Liver (tissue), 3 donors: Measurements from ENCODE around the gene HSD3B7.

Experiments
- EGR1 ChIP-seq, 2 donors: IDR thresholded peaks; 2 replicates each; pipeline ENCODE4 v1.6.1; 2016 to 2018; ENCODE audit warnings: antibody characterized with exemption in 2 of 2, low read depth in 2 of 2
- GABPA ChIP-seq, 2 donors: IDR thresholded peaks in 1 of 2; conservative IDR thresholded peaks in 1 of 2; 2 replicates each; pipeline ENCODE4 v1.6.1; 2016; ENCODE audit warnings: antibody characterized with exemption in 2 of 2, mild to moderate bottlenecking in 1 of 2, moderate library complexity in 1 of 2
- RAD21 ChIP-seq, 2 donors: IDR thresholded peaks; 2 replicates each; pipeline ENCODE4 v1.6.1; 2016; ENCODE audit warnings: antibody characterized with exemption in 2 of 2, mild to moderate bottlenecking in 2 of 2
- RXRA ChIP-seq, 2 donors: IDR thresholded peaks; 2 replicates each; pipeline ENCODE4 v1.6.1; 2017 to 2018; ENCODE audit warnings: antibody characterized with exemption in 2 of 2, mild to moderate bottlenecking in 1 of 2
- TAF1 ChIP-seq: conservative IDR thresholded peaks from 2 replicates; pipeline ENCODE4 v1.6.1; 2016; ENCODE audit warnings: antibody characterized with exemption, mild to moderate bottlenecking
- TF ChIP-seq, protein P1 (sequence below): IDR thresholded peaks from 2 replicates; pipeline ENCODE4 v1.6.1; 2016; ENCODE audit warnings: antibody characterized with exemption
- TF ChIP-seq, protein P2 (sequence below): fragments of 150-350 bp; IDR thresholded peaks from 2 replicates; pipeline ENCODE4 v1.5.1; 2017; ENCODE audit warnings: improper control_type of control experiment, low read depth, low read length; ENCODE audit not compliant: missing input control
- TF ChIP-seq, protein P3 (sequence below): IDR thresholded peaks from 2 replicates; pipeline ENCODE4 v1.6.1; 2016; ENCODE audit warnings: antibody characterized with exemption, mild to moderate bottlenecking
- TF ChIP-seq, protein P4 (sequence below): IDR thresholded peaks from 2 replicates; pipeline ENCODE4 v1.6.1; 2016; ENCODE audit warnings: antibody characterized with exemption
- donor health status: healthy.
- donor health status: healthy.

DNA sequence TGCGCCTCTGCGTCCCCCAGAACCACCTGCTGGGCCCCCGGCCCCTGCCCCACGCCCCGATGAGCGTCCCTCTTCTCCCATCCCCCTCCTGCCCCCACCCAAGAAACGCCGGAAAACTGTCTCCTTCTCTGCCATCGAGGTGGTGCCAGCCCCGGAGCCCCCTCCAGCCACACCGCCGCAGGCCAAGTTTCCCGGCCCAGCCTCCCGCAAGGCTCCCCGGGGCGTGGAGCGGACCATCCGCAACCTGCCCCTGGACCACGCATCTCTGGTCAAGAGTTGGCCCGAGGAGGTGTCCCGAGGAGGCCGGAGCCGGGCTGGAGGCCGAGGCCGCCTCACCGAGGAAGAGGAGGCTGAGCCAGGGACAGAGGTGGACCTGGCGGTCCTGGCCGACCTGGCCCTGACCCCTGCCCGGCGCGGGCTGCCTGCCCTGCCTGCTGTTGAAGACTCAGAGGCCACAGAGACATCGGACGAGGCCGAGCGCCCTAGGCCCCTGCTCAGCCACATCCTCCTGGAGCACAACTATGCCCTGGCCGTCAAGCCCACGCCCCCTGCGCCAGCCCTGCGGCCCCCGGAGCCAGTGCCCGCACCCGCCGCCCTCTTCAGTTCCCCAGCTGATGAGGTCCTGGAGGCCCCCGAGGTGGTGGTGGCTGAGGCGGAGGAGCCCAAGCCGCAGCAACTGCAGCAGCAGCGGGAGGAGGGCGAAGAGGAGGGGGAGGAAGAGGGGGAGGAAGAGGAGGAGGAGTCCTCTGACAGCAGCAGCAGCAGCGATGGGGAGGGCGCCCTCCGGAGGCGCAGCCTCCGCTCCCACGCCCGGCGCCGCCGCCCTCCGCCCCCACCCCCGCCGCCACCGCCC is 5.6 kb upstream of the HSD3B7 start:
- TF ChIP-seq TAF1 (no peak), RXRA (IDR thresholded peaks at IDR 0.05) (no peak), RAD21 (IDR thresholded peaks at IDR 0.05) (no peak), GABPA (IDR thresholded peaks at IDR 0.05 in 1 of 2, conservative IDR thresholded peaks at IDR 0.05 in 1 of 2) (no peak), EGR1 (IDR thresholded peaks at IDR 0.05; ENCODE audit: low read depth in 2 of 2) (no peak)
- TF ChIP-seq, protein P1, sequence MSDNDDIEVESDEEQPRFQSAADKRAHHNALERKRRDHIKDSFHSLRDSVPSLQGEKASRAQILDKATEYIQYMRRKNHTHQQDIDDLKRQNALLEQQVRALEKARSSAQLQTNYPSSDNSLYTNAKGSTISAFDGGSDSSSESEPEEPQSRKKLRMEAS: no peak
- TF ChIP-seq, protein P2, sequence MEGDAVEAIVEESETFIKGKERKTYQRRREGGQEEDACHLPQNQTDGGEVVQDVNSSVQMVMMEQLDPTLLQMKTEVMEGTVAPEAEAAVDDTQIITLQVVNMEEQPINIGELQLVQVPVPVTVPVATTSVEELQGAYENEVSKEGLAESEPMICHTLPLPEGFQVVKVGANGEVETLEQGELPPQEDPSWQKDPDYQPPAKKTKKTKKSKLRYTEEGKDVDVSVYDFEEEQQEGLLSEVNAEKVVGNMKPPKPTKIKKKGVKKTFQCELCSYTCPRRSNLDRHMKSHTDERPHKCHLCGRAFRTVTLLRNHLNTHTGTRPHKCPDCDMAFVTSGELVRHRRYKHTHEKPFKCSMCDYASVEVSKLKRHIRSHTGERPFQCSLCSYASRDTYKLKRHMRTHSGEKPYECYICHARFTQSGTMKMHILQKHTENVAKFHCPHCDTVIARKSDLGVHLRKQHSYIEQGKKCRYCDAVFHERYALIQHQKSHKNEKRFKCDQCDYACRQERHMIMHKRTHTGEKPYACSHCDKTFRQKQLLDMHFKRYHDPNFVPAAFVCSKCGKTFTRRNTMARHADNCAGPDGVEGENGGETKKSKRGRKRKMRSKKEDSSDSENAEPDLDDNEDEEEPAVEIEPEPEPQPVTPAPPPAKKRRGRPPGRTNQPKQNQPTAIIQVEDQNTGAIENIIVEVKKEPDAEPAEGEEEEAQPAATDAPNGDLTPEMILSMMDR: no peak
- TF ChIP-seq, protein P3, sequence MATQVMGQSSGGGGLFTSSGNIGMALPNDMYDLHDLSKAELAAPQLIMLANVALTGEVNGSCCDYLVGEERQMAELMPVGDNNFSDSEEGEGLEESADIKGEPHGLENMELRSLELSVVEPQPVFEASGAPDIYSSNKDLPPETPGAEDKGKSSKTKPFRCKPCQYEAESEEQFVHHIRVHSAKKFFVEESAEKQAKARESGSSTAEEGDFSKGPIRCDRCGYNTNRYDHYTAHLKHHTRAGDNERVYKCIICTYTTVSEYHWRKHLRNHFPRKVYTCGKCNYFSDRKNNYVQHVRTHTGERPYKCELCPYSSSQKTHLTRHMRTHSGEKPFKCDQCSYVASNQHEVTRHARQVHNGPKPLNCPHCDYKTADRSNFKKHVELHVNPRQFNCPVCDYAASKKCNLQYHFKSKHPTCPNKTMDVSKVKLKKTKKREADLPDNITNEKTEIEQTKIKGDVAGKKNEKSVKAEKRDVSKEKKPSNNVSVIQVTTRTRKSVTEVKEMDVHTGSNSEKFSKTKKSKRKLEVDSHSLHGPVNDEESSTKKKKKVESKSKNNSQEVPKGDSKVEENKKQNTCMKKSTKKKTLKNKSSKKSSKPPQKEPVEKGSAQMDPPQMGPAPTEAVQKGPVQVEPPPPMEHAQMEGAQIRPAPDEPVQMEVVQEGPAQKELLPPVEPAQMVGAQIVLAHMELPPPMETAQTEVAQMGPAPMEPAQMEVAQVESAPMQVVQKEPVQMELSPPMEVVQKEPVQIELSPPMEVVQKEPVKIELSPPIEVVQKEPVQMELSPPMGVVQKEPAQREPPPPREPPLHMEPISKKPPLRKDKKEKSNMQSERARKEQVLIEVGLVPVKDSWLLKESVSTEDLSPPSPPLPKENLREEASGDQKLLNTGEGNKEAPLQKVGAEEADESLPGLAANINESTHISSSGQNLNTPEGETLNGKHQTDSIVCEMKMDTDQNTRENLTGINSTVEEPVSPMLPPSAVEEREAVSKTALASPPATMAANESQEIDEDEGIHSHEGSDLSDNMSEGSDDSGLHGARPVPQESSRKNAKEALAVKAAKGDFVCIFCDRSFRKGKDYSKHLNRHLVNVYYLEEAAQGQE: no peak
- TF ChIP-seq, protein P4, sequence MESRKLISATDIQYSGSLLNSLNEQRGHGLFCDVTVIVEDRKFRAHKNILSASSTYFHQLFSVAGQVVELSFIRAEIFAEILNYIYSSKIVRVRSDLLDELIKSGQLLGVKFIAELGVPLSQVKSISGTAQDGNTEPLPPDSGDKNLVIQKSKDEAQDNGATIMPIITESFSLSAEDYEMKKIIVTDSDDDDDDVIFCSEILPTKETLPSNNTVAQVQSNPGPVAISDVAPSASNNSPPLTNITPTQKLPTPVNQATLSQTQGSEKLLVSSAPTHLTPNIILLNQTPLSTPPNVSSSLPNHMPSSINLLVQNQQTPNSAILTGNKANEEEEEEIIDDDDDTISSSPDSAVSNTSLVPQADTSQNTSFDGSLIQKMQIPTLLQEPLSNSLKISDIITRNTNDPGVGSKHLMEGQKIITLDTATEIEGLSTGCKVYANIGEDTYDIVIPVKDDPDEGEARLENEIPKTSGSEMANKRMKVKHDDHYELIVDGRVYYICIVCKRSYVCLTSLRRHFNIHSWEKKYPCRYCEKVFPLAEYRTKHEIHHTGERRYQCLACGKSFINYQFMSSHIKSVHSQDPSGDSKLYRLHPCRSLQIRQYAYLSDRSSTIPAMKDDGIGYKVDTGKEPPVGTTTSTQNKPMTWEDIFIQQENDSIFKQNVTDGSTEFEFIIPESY: no peak
